GM04503 (cell line): ENCODE measurements around the gene OR4E2.
"Not testable (repeated sequence)": the region's sequence is repeated elsewhere in the genome, so short reads cannot be mapped to it uniquely, and the experiment has no call there.

ENCODE experiments used
- DNase-seq: peaks from one replicate; pipeline ENCODE4 v3.0.0-alpha.2; 2012; ENCODE audit warnings: low read depth

OR4E2 gene

GRCh38 chr14:21653331-21653885 lies at the start of gene OR4E2:
OR4E2 (plus strand) TSS chr14:21653835; CDS start chr14:21665083, 11,248 bp downstream.
- DNase-seq = no peak

- DNase-seq = no peak
Measured at GRCh38 chr14:21612324-21612723, 41.3 kb upstream of the OR4E2 start.

GRCh38 chr14:21614240-21614639 lies 39.4 kb upstream of the OR4E2 start:
- DNase-seq = no peak

GRCh38 chr14:21617614-21618013 lies 36.0 kb upstream of the OR4E2 start:
- DNase-seq = no peak

- DNase-seq = no peak
Measured at GRCh38 chr14:21626491-21627230, 27.0 kb upstream of the OR4E2 start.

- DNase-seq = not testable (repeated sequence)
Measured at GRCh38 chr14:21630503-21630902, 23.1 kb upstream of the OR4E2 start.

GRCh38 chr14:21631084-21631483 lies 22.6 kb upstream of the OR4E2 start:
- no peak for DNase-seq

- DNase-seq = no peak
Measured at GRCh38 chr14:21634840-21635239, 18.8 kb upstream of the OR4E2 start, which contains the start of gene OR10G2. OR10G2 (minus strand) TSS chr14:21634940; CDS start chr14:21634842, 98 bp downstream.

GRCh38 chr14:21642683-21643082 lies 11.0 kb upstream of the OR4E2 start:
- no peak for DNase-seq

GRCh38 chr14:21643407-21643806 lies 10.2 kb upstream of the OR4E2 start:
- no peak for DNase-seq

- DNase-seq = no peak
Measured at GRCh38 chr14:21647380-21647779, 6.3 kb upstream of the OR4E2 start.

- no peak for DNase-seq
Measured at GRCh38 chr14:21652209-21652808, 1.3 kb upstream of the OR4E2 start.

GRCh38 chr14:21654215-21654614 lies 580 bp downstream of the OR4E2 start:
- DNase-seq = no peak

- DNase-seq = no peak
Measured at GRCh38 chr14:21656980-21657379, 3.3 kb downstream of the OR4E2 start.

GRCh38 chr14:21668377-21668776 lies 14.7 kb downstream of the OR4E2 start:
- DNase-seq = no peak

- DNase-seq = no peak
Measured at GRCh38 chr14:21669284-21669683, 15.6 kb downstream of the OR4E2 start.

GRCh38 chr14:21671371-21671770 lies 17.7 kb downstream of the OR4E2 start:
- no peak for DNase-seq

- no peak for DNase-seq
Measured at GRCh38 chr14:21672116-21672515, 18.5 kb downstream of the OR4E2 start.

GRCh38 chr14:21673718-21674117 lies 20.1 kb downstream of the OR4E2 start, which contains the start of gene OR4E1:
OR4E1 (minus strand) TSS chr14:21673818; CDS start chr14:21670935, 2,883 bp downstream.
- no peak for DNase-seq

- no peak for DNase-seq
Measured at GRCh38 chr14:21675566-21675965, 21.9 kb downstream of the OR4E2 start.

- no peak for DNase-seq
Measured at GRCh38 chr14:21680072-21680471, 26.4 kb downstream of the OR4E2 start.

GRCh38 chr14:21686468-21686867 lies 32.8 kb downstream of the OR4E2 start:
- DNase-seq = no peak

GRCh38 chr14:21694425-21694824 lies 40.8 kb downstream of the OR4E2 start:
- DNase-seq = no peak
